DND-41 (cell line): ENCODE data around the gene NAP1L5.

Experiments used
- ATAC-seq: fragments of 200-7000 bp; cut with Tn5 transposase; 3 replicates; pipeline ENCODE4 v1.9.1; 2021; ENCODE audit warnings: low read depth; ENCODE audit not compliant: insufficient read depth
- DNase-seq: peaks from one replicate; pipeline ENCODE4 v3.0.0-alpha.2; 2020
- H2AFZ ChIP-seq: 2 replicates; pipeline ENCODE4 v1.6.0; 2012; ENCODE audit warnings: low read depth, low read length
- H3K27ac ChIP-seq: 2 replicates; pipeline ENCODE4 v1.5.1; 2012; ENCODE audit warnings: low read length, inconsistent platforms
- H3K27me3 ChIP-seq: fragments of 200-600 bp; sonication (generic); 2 replicates; pipeline ENCODE4 v1.6.0; 2012; ENCODE audit warnings: low read length, mild to moderate bottlenecking, inconsistent platforms; ENCODE audit not compliant: insufficient read depth, poor library complexity
- H3K36me3 ChIP-seq: 2 replicates; pipeline ENCODE4 v1.5.1; 2012; ENCODE audit warnings: low read length, inconsistent platforms; ENCODE audit not compliant: insufficient read depth
- H3K4me1 ChIP-seq: 2 replicates; pipeline ENCODE4 v1.5.1; 2012; ENCODE audit warnings: mild to moderate bottlenecking, low read length; ENCODE audit not compliant: insufficient read depth
- H3K4me2 ChIP-seq: 2 replicates; pipeline ENCODE4 v1.6.0; 2012; ENCODE audit warnings: mild to moderate bottlenecking, moderate library complexity, low read length, inconsistent platforms; ENCODE audit not compliant: insufficient read depth
- H3K4me3 ChIP-seq, 2 experiments: fragments of 200-600 bp in 1 of 2; shearing (Covaris generic) in 1 of 2; 2 replicates each; pipeline ENCODE4 v1.5.1; 2012 to 2016; ENCODE audit warnings: inconsistent platforms in 2 of 2, low read length in 2 of 2, mild to moderate bottlenecking in 2 of 2, low read depth in 1 of 2, moderate library complexity in 1 of 2
- H3K79me2 ChIP-seq: 2 replicates; pipeline ENCODE4 v1.6.0; 2012; ENCODE audit warnings: low read length, inconsistent platforms; ENCODE audit not compliant: insufficient read depth
- H3K9ac ChIP-seq: 2 replicates; pipeline ENCODE4 v1.6.0; 2012; ENCODE audit warnings: low read depth, mild to moderate bottlenecking, inconsistent platforms, low read length, moderate library complexity
- H3K9me3 ChIP-seq: 2 replicates; pipeline ENCODE4 v1.5.1; 2012; ENCODE audit warnings: low read length, moderate library complexity, mild to moderate bottlenecking, inconsistent platforms; ENCODE audit not compliant: insufficient read depth, severe bottlenecking
- H4K20me1 ChIP-seq: 2 replicates; pipeline ENCODE4 v1.6.0; 2012; ENCODE audit warnings: low read length; ENCODE audit not compliant: insufficient read depth
- EZH2 ChIP-seq: IDR thresholded peaks from 3 replicates; pipeline ENCODE4 v1.6.1; 2012; ENCODE audit warnings: borderline replicate concordance, low read depth, mild to moderate bottlenecking, moderate library complexity, low read length, inconsistent platforms; ENCODE audit not compliant: severe bottlenecking
- TF ChIP-seq, protein P1 (sequence below): IDR thresholded peaks from 2 replicates; pipeline ENCODE4 v1.5.1; 2012; ENCODE audit warnings: borderline replicate concordance, low read length, moderate library complexity, mild to moderate bottlenecking; ENCODE audit not compliant: poor library complexity, severe bottlenecking; ENCODE audit errors: extremely low read depth

Gene NAP1L5

DNA sequence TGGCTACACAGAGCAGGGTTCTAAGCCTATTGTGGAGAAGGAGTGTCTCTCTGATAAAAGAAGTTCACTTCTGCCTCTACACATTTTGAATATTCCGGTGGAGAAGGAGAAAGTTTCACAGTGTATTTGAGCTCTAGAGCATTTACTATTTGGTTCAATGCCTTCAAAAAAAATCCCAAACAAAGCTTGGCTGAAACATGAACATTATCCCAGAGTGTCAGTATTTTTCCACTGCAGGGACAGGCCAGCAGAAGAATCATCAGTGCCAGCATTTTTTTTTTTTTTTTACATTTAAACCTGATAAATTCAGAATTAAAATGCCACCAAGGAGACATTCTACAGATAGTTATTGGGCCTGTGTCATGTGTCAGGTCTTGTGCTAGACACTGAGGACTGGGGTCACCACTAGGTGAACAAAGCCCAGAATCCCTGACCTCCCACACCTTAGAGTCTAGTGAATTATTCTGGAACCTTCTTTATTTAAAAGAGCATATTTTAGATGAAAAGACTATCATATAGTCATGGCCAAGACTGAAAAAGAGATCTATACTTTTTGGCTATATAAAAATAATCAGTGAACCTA is 48.0 kb upstream of the NAP1L5 start:
- Histone ChIP-seq H3K4me2 (no peak overlapping the region), H3K36me3 (peaks cover 23% of the 10 kb centered on the region), H3K27me3 (no peaks in the 10 kb centered on the region), H3K9ac (no peak overlapping the region), H3K4me1 (no peaks in the 10 kb centered on the region), H3K79me2 (no peaks in the 10 kb centered on the region), H4K20me1 (no peaks in the 10 kb centered on the region), H2AFZ (no peak overlapping the region), H3K9me3 (no peaks in the 10 kb centered on the region), H3K4me3 (no peak overlapping the region), H3K27ac (no peak overlapping the region)
- DNase-seq (no peak), ATAC-seq (no peak)
- TF ChIP-seq EZH2 = no peak
- TF ChIP-seq, protein P1, sequence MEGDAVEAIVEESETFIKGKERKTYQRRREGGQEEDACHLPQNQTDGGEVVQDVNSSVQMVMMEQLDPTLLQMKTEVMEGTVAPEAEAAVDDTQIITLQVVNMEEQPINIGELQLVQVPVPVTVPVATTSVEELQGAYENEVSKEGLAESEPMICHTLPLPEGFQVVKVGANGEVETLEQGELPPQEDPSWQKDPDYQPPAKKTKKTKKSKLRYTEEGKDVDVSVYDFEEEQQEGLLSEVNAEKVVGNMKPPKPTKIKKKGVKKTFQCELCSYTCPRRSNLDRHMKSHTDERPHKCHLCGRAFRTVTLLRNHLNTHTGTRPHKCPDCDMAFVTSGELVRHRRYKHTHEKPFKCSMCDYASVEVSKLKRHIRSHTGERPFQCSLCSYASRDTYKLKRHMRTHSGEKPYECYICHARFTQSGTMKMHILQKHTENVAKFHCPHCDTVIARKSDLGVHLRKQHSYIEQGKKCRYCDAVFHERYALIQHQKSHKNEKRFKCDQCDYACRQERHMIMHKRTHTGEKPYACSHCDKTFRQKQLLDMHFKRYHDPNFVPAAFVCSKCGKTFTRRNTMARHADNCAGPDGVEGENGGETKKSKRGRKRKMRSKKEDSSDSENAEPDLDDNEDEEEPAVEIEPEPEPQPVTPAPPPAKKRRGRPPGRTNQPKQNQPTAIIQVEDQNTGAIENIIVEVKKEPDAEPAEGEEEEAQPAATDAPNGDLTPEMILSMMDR = no peak

GRCh38 chr4:88745175-88745574 is 47.5 kb upstream of the NAP1L5 start:
- Histone ChIP-seq H3K27me3 (no peaks in the 10 kb centered on the region), H3K27ac (no peak overlapping the region), H3K9ac (no peak overlapping the region), H3K4me1 (no peaks in the 10 kb centered on the region), H2AFZ (no peak overlapping the region), H3K79me2 (no peaks in the 10 kb centered on the region), H4K20me1 (no peaks in the 10 kb centered on the region), H3K36me3 (peaks cover 20% of the 10 kb centered on the region), H3K4me2 (no peak overlapping the region), H3K4me3 (no peak overlapping the region), H3K9me3 (no peaks in the 10 kb centered on the region)
- DNase-seq (no peak), ATAC-seq (no peak)
- TF ChIP-seq, protein P1 = no peak
- TF ChIP-seq EZH2 = no peak

- Histone ChIP-seq H3K36me3 (peaks cover 16% of the 10 kb centered on the region), H3K4me1 (no peaks in the 10 kb centered on the region), H2AFZ (no peak overlapping the region), H3K27ac (no peak overlapping the region), H3K4me3 (no peak overlapping the region), H4K20me1 (no peaks in the 10 kb centered on the region), H3K79me2 (no peaks in the 10 kb centered on the region), H3K4me2 (no peak overlapping the region), H3K9ac (no peak overlapping the region), H3K27me3 (no peaks in the 10 kb centered on the region), H3K9me3 (no peaks in the 10 kb centered on the region)
- no peak for TF ChIP-seq EZH2
- TF ChIP-seq, protein P1 = no peak
- no peak for ATAC-seq
- no peak for DNase-seq
Observed at GRCh38 chr4:88744609-88745008, 47.0 kb upstream of the NAP1L5 start.
